EH (cell line): ENCODE data around the gene WNT1.
A peak's percentile ranks its signal among the peaks of the same experiment; 100 is the strongest.

ENCODE experiments used
- DNase-seq: peaks from one replicate; pipeline ENCODE4 v3.0.0-alpha.2; 2015; ENCODE audit warnings: low read depth

WNT1 gene

GRCh38 chr12:48978291-48978740 lies at the start of gene WNT1:
Gene WNT1 (plus strand): TSS chr12:48978322. CDS start chr12:48978651, 329 bp downstream.
- no peak for DNase-seq

GRCh38 chr12:48929551-48929950 lies 48.6 kb upstream of the WNT1 start:
- DNase-seq = no peak

- DNase-seq = no peak
Measured at GRCh38 chr12:48930475-48930874, 47.6 kb upstream of the WNT1 start.

- no peak for DNase-seq
Measured at GRCh38 chr12:48932878-48933277, 45.2 kb upstream of the WNT1 start.

GRCh38 chr12:48933664-48934311 lies 44.3 kb upstream of the WNT1 start:
- no peak for DNase-seq

GRCh38 chr12:48934312-48934706 lies 43.8 kb upstream of the WNT1 start:
- peak; percentile 19 for DNase-seq

- DNase-seq = peak; percentile 70
Measured at GRCh38 chr12:48936379-48936979, 41.6 kb upstream of the WNT1 start.

- DNase-seq = no peak
Measured at GRCh38 chr12:48937170-48937569, 41.0 kb upstream of the WNT1 start.

- DNase-seq = no peak
Measured at GRCh38 chr12:48938805-48939204, 39.3 kb upstream of the WNT1 start.

GRCh38 chr12:48940181-48940580 lies 37.9 kb upstream of the WNT1 start:
- peak; percentile 15 for DNase-seq

- DNase-seq = no peak
Measured at GRCh38 chr12:48943221-48943620, 34.9 kb upstream of the WNT1 start.

- peak; percentile 22 for DNase-seq
Measured at GRCh38 chr12:48946205-48946604, 31.9 kb upstream of the WNT1 start.

- no peak for DNase-seq
Measured at GRCh38 chr12:48946943-48947342, 31.2 kb upstream of the WNT1 start.

- DNase-seq = no peak
Measured at GRCh38 chr12:48947727-48948126, 30.4 kb upstream of the WNT1 start.

- no peak for DNase-seq
Measured at GRCh38 chr12:48952691-48953090, 25.4 kb upstream of the WNT1 start.

GRCh38 chr12:48954061-48954460 lies 24.1 kb upstream of the WNT1 start:
- DNase-seq = no peak

GRCh38 chr12:48954841-48955501 lies 23.2 kb upstream of the WNT1 start:
- DNase-seq = no peak

GRCh38 chr12:48956279-48957140 lies 21.6 kb upstream of the WNT1 start:
- DNase-seq = peak; percentile 98

GRCh38 chr12:48957141-48958048 lies 20.7 kb upstream of the WNT1 start, which contains the start of gene ARF3:
Gene ARF3 (minus strand): TSS chr12:48957487. CDS start chr12:48941095, 16,392 bp downstream.
- DNase-seq = peak; percentile 93

GRCh38 chr12:48958049-48958388 lies 20.1 kb upstream of the WNT1 start:
- no peak for DNase-seq

GRCh38 chr12:48960834-48961233 lies 17.3 kb upstream of the WNT1 start:
- no peak for DNase-seq
